Heart left ventricle (tissue), 16 donors: Measurements from ENCODE around the gene PNCK. TPM values are rescaled to one million over a fixed set of nuclear protein-coding genes. Genes with fewer than 3 reads are reported as not detected.

Source experiments
- ATAC-seq, 4 donors: fragments of 200-7000 bp; cut with Tn5 transposase; one replicate each; pipeline ENCODE4 v1.9.1; 2020 to 2022; ENCODE audit warnings: moderate library complexity in 4 of 4, mild to moderate bottlenecking in 3 of 4, moderate number of reproducible peaks in 1 of 4
- DNase-seq, 5 donors: peaks; one replicate each; pipeline ENCODE4 v3.0.0-alpha.2; 2020
- H3K27ac ChIP-seq, 12 donors: fragments of 200-600 bp; sonication (generic) in 4 of 12; one replicate each; pipeline versions ENCODE4 v1.5.0 to v1.8.0; 2016 to 2022; ENCODE audit warnings: mild to moderate bottlenecking in 2 of 12
- H3K27me3 ChIP-seq, 9 donors: fragments of 200-600 bp; sonication (generic) in 2 of 9; one replicate each; pipeline versions ENCODE4 v1.5.1 to v1.8.0; 2016 to 2022; ENCODE audit warnings: mild to moderate bottlenecking in 3 of 9
- H3K36me3 ChIP-seq, 9 donors: fragments of 200-600 bp; sonication (generic) in 2 of 9; one replicate each; pipeline versions ENCODE4 v1.5.0 to v1.8.0; 2018 to 2022; ENCODE audit warnings: mild to moderate bottlenecking in 2 of 9
- H3K4me1 ChIP-seq, 12 donors: fragments of 200-600 bp; sonication (generic) in 4 of 12; one replicate each; pipeline versions ENCODE4 v1.5.0 to v1.8.0; 2016 to 2022; ENCODE audit warnings: mild to moderate bottlenecking in 3 of 12
- H3K4me3 ChIP-seq, 12 donors: fragments of 200-600 bp; sonication (generic) in 4 of 12; one replicate each; pipeline versions ENCODE4 v1.5.0 to v1.8.0; 2017 to 2022; ENCODE audit warnings: mild to moderate bottlenecking in 9 of 12, moderate library complexity in 4 of 12
- H3K9me3 ChIP-seq, 12 donors: fragments of 200-600 bp; sonication (generic) in 4 of 12; one replicate each; pipeline versions ENCODE4 v1.5.0 to v1.8.0; 2016 to 2022; ENCODE audit warnings: mild to moderate bottlenecking in 1 of 12
- CTCF ChIP-seq, 12 donors: fragments of 200-600 bp; sonication (generic) in 4 of 12; IDR thresholded peaks; one replicate each; pipeline versions ENCODE4 v1.5.0 to v1.8.0; 2018 to 2022; ENCODE audit warnings: antibody characterized with exemption in 12 of 12, mild to moderate bottlenecking in 5 of 12
- POLR2A ChIP-seq, 2 donors: fragments of 450-650 bp; IDR thresholded peaks; one replicate each; pipeline ENCODE4 v1.6.1; 2017; ENCODE audit warnings: antibody characterized with exemption in 2 of 2, mild to moderate bottlenecking in 2 of 2, moderate library complexity in 2 of 2
- WGBS, 4 donors: extraction: QIAGEN DNeasy Blood & Tissue Kit in 2 of 4; methylation state at CpG; one replicate each; pipeline versions ENCODE4 v1.1.5 to v1.1.7; 2013 to 2018; 5-methylcytosine and 5-hydroxymethylcytosine counted together
- intact Hi-C, 10 donors: fragments of 100-400 bp; cut with DNase I; formaldehyde crosslinking; loops; one replicate each; pipeline versions ENCODE4 v1.11.1 to v1.14.2; 2022
- polyA plus RNA-seq, 2 donors: library from polyadenylated mRNA; stranded (reverse); fragments of 200-250 nt; gene quantifications; one replicate each; pipeline ENCODE4 v1.2.3, GENCODE V29; 2013
- total RNA-seq, 9 donors: library from RNA; depleted of rRNA in 2 of 9; stranded (reverse); fragments of >200 nt in 2 of 9; fragmentation: NEBNext Ultra II Directional in 3 of 9; extraction: Animal tissue kit (Norgen Biotek cat#: 25700) in 3 of 9; gene quantifications; one replicate each; pipeline versions ENCODE4 v1.1.0 to v1.2.4, GENCODE V29; 2016 to 2023
- donor health status: ischemic (EF 13 %, LVEDD 7.1; RV severe dilation, severe dysfunction).
- donor health status: healthy with polysubstance abuse.
- donor health status: DM: no; HTN: yes; CAD: no.
- donor health status: DM: no; HTN: no; CAD: no.
- donor health status: ischemic (EF 25% LVEDD 6.9; RV normal size, moderate dysfunction).
- donor health status: ischemic (EF 25% LVEDD 5.7; RV mildly dilated, moderate dysfunction).
- donor health status: healthy.
- donor health status: DM: yes; HTN: yes; CAD: no.
- donor health status: ischemic (EF 35%, LVEDD 5.7; RV mildly dilated, moderate dysfunction).
- donor health status: nonischemic (EF 11% LVEDD 7.7; RV severe dilation, severe dysfunction).
- donor health status: DM: yes; HTN: yes; CAD: no.
- donor health status: PGD.
- donor health status: ischemic (EF 29% LVEDD 5.4; RV normal size, mild dysfunction).
- donor health status: nonischemic (EF 23%, LVEDD 6.1; RV moderate dilation, normal function).

Gene PNCK
- total and polyA plus RNA-seq, 11 donors: 1.4 to 7.3 (median 6.4) TPM

- DNase-seq (peak in 1 of 5 donors; percentile 7), ATAC-seq (no peak)
- Histone ChIP-seq H3K27ac (no peak overlapping the region), H3K36me3 (no peaks in the 10 kb centered on the region), H3K27me3 (peaks cover 0 to 29% (median 0%) of the 10 kb centered on the region in 9 donors), H3K4me3 (no peak overlapping the region), H3K4me1 (no peaks in the 10 kb centered on the region), H3K9me3 (no peaks in the 10 kb centered on the region)
- TF ChIP-seq CTCF (IDR thresholded peaks at IDR 0.05): no peak
- no peak for TF ChIP-seq POLR2A (IDR thresholded peaks at IDR 0.05)
- intact Hi-C loops: loop anchor here in 1 of 10 donors (10.0 kb wide), 1 partner anchor 373 kb away; no protein-coding TSS in a partner anchor
- WGBS, 4 donors: 86 to 92% (median 90%) methylated on average over 27 of the region's 27 CpGs
Measured at GRCh38 chrX:153621949-153622598, 51.5 kb downstream of the PNCK start.

- H3K27me3 ChIP-seq: peaks cover 0 to 42% (median 0%) of the 10 kb centered on the region in 9 donors
- H3K4me1 ChIP-seq: no peaks in the 10 kb centered on the region
- TF ChIP-seq CTCF (IDR thresholded peaks at IDR 0.05) (no peak), POLR2A (IDR thresholded peaks at IDR 0.05) (no peak)
- WGBS, 4 donors: 75 to 84% (median 82%) methylated on average over 5 of the region's 5 CpGs
- no peak overlapping the region for H3K27ac ChIP-seq
- H3K36me3 ChIP-seq: no peaks in the 10 kb centered on the region
- intact Hi-C loops: loop anchor here in 1 of 10 donors (10.0 kb wide), 1 partner anchor 374 kb away; no protein-coding TSS in a partner anchor
- DNase-seq: no peak
- no peak for ATAC-seq
- no peak overlapping the region for H3K4me3 ChIP-seq
- H3K9me3 ChIP-seq: no peaks in the 10 kb centered on the region
Measured at GRCh38 chrX:153620576-153620975, 53.0 kb downstream of the PNCK start.

Other genes with a start within 250 kb of the PNCK start
- gene TREX2, start 227.8 kb downstream of the PNCK start, total RNA-seq: under 1 TPM in 6 of 9 donors, not detected in 3; 0.22 to 0.48 (median 0.29) TPM
- under 1 TPM; 0.23 to 0.32 TPM for gene TREX2, start 227.8 kb downstream of the PNCK start, polyA plus RNA-seq
- gene HAUS7, start 203.2 kb downstream of the PNCK start, total RNA-seq: 10 to 100 TPM; 15.3 to 28.2 (median 19.5) TPM
- gene HAUS7, start 203.2 kb downstream of the PNCK start, polyA plus RNA-seq: 10 to 100 TPM; 23.9 to 25.8 TPM
- 100 to 1,000 TPM in 2 of 9 donors, 10 to 100 TPM in 7; 55.7 to 264 (median 76.9) TPM for gene BGN, start 178.8 kb downstream of the PNCK start, total RNA-seq
- gene BGN, start 178.8 kb downstream of the PNCK start, polyA plus RNA-seq: 10 to 100 TPM; 57.9 to 86.3 TPM
- under 1 TPM in 1 of 9 donors, not detected in 8; 0.12 TPM for gene ATP2B3, start 156.2 kb downstream of the PNCK start, total RNA-seq
- not detected for gene ATP2B3, start 156.2 kb downstream of the PNCK start, polyA plus RNA-seq
- gene CCNQ, start 74.7 kb downstream of the PNCK start, total RNA-seq: 10 to 100 TPM; 16.2 to 87.3 (median 36.9) TPM
- gene CCNQ, start 74.7 kb downstream of the PNCK start, polyA plus RNA-seq: 100 to 1,000 TPM in 1 of 2 donors, 10 to 100 TPM in 1; 85.0 to 126 TPM
- under 1 TPM in 1 of 9 donors, not detected in 8; 0.25 TPM for gene DUSP9, start 26.6 kb downstream of the PNCK start, total RNA-seq
- under 1 TPM in 1 of 2 donors, not detected in 1; 0.04 TPM for gene DUSP9, start 26.6 kb downstream of the PNCK start, polyA plus RNA-seq
- gene SLC6A8, start 14.1 kb upstream of the PNCK start, total RNA-seq: 100 to 1,000 TPM; 113 to 203 (median 179) TPM
- gene SLC6A8, start 14.1 kb upstream of the PNCK start, polyA plus RNA-seq: 100 to 1,000 TPM; 138 to 241 TPM
- 100 to 1,000 TPM in 5 of 9 donors, 10 to 100 TPM in 4; 59.9 to 162 (median 102) TPM for gene BCAP31, start 50.6 kb upstream of the PNCK start, total RNA-seq
- gene BCAP31, start 50.6 kb upstream of the PNCK start, polyA plus RNA-seq: 100 to 1,000 TPM in 1 of 2 donors, 10 to 100 TPM in 1; 87.7 to 158 TPM
- gene ABCD1, start 51.0 kb upstream of the PNCK start, total RNA-seq: 10 to 100 TPM; 13.5 to 25.6 (median 17.6) TPM
- 10 to 100 TPM; 12.9 to 13.5 TPM for gene ABCD1, start 51.0 kb upstream of the PNCK start, polyA plus RNA-seq
- 1 to 10 TPM; 1.6 to 8.6 (median 3.5) TPM for gene PLXNB3, start 90.4 kb upstream of the PNCK start, total RNA-seq
- gene PLXNB3, start 90.4 kb upstream of the PNCK start, polyA plus RNA-seq: 1 to 10 TPM in 1 of 2 donors, under 1 TPM in 1; 0.51 to 2.8 TPM
- gene SRPK3, start 107.2 kb upstream of the PNCK start, total RNA-seq: 10 to 100 TPM; 31.9 to 49.7 (median 38.9) TPM
- gene SRPK3, start 107.2 kb upstream of the PNCK start, polyA plus RNA-seq: 10 to 100 TPM in 1 of 2 donors, 1 to 10 TPM in 1; 8.8 to 39.8 TPM
- 100 to 1,000 TPM in 2 of 9 donors, 10 to 100 TPM in 7; 58.1 to 162 (median 71.2) TPM for gene IDH3G, start 120.6 kb upstream of the PNCK start, total RNA-seq
- 10 to 100 TPM; 76.5 to 78.6 TPM for gene IDH3G, start 120.6 kb upstream of the PNCK start, polyA plus RNA-seq
- gene SSR4, start 120.9 kb upstream of the PNCK start, total RNA-seq: 100 to 1,000 TPM; 119 to 225 (median 135) TPM
- 100 to 1,000 TPM; 306 to 307 TPM for gene SSR4, start 120.9 kb upstream of the PNCK start, polyA plus RNA-seq
- 1 to 10 TPM; 1.7 to 4.0 (median 2.4) TPM for gene PDZD4, start 156.7 kb upstream of the PNCK start, total RNA-seq
- gene PDZD4, start 156.7 kb upstream of the PNCK start, polyA plus RNA-seq: 1 to 10 TPM; 1.7 to 2.4 TPM
- 10 to 100 TPM in 1 of 9 donors, 1 to 10 TPM in 7, under 1 TPM in 1; 0.99 to 11.0 (median 3.1) TPM for gene L1CAM, start 212.4 kb upstream of the PNCK start, total RNA-seq
- 1 to 10 TPM; 1.3 to 1.8 TPM for gene L1CAM, start 212.4 kb upstream of the PNCK start, polyA plus RNA-seq
- 10 to 100 TPM in 1 of 9 donors, 1 to 10 TPM in 8; 2.2 to 10.5 (median 3.0) TPM for gene AVPR2, start 230.9 kb upstream of the PNCK start, total RNA-seq
- gene AVPR2, start 230.9 kb upstream of the PNCK start, polyA plus RNA-seq: 1 to 10 TPM; 4.0 to 7.5 TPM